Stimulated activated CD8-positive, alpha-beta memory T cell treated with anti-CD3 and anti-CD28 coated beads, Interleukin-7, amount 100 ng/mL, for 4 hours (primary cell): ENCODE measurements around the gene PRKACB.
"Not testable (repeated sequence)": the region's sequence is repeated elsewhere in the genome, so short reads cannot be mapped to it uniquely, and the experiment has no call there.

Source experiments
- DNase-seq, 2 donors: peaks; one replicate each; pipeline ENCODE4 v3.0.0-alpha.2; 2020; ENCODE audit warnings: low read depth in 2 of 2

The PRKACB gene

DNA sequence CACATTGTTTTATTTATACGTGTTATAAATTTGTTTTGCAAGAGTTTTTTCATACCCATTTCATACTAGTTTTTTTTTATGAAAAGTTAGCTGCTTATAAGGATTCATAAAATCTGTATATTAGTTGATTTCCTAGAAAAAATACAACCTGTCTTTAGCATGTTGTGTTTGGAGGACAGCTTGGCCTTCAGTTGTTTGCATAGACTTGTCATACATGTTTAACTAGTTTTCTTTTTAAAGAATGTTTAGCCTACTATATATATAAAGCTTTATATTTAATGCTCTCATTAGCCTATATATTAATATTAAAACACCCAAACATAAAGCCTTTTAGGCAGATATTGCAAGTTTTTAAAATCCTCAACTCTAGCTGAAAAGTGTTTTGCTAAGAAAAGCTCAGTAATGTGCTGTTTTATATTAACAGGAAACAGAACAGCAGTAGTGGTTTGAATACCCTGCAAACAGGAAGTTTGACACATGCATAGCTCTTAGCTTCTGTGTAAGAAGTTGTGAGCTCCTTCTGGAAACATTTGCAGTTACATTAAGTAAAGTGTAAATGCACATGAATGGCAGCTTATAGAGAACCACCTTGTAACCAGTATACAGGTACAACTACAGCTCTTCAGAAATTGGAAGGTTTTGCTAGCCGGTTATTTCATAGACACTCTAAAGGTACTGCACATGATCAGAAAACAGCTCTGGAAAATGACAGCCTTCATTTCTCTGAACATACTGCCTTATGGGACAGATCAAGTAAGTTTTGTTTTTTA lies at the start of gene PRKACB:
Gene PRKACB, plus strand, starts transcription at position 476 of the 770 bp plus-strand sequence. Its CDS starts 91 bp downstream, at position 567.
- DNase-seq = no peak

DNA sequence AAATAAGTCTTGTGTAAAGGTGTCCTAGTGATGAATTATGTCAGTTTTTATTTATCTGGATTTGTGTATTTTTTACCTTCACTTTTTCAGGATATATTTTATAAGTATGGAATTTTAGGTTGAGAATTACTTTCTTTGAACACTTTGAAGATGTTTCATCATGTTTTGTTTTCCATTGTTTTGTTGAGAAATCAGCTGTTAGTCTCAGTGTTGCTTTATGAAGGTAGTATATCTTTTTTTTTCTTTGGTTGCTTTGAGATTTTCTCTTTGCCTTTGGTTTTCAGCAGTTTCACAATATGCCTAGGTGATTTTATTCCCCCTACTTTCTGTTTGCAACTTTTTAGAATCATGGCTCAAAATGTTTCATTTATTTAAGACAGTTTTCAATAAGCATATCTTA lies 48.8 kb upstream of the PRKACB start:
- DNase-seq = no peak

DNA sequence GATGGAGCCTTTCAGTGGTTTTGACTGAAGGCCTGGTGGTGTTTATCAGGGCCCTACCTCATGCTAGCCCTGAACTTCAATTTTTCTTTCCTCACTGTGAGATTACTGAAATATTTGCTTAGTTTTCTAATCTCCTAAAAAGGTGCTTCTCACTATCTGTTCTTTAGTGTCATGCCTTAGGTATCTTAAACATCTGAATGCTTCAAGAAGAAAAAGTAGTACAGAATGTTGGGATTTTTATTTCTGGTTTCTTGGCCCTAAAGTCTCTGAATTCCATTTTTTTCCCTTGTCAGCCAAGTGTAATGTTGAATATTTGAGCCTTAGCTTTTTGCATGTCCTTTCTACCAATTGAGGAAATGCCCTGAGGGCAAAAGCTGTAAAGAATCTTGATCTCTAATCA lies 47.9 kb upstream of the PRKACB start:
- no peak for DNase-seq

DNA sequence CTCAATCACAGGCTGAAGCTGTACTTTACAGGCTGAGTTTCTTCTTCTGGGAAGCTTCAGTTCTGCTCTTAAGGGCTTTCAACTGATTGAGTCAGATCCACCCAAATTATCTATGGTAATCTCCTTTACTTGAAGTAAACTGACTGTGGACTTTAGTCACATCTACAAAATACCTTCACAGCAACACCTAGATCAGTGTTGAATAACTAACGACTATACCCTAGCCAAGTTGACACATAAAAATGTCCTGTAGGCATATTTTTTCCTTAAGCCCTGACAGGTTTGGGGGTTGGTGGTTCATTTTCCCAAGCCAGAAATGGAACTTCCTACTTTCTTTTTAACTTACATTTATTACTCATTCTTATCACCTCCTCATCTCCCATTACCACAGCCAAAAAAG lies 42.9 kb upstream of the PRKACB start:
- no peak for DNase-seq

DNA sequence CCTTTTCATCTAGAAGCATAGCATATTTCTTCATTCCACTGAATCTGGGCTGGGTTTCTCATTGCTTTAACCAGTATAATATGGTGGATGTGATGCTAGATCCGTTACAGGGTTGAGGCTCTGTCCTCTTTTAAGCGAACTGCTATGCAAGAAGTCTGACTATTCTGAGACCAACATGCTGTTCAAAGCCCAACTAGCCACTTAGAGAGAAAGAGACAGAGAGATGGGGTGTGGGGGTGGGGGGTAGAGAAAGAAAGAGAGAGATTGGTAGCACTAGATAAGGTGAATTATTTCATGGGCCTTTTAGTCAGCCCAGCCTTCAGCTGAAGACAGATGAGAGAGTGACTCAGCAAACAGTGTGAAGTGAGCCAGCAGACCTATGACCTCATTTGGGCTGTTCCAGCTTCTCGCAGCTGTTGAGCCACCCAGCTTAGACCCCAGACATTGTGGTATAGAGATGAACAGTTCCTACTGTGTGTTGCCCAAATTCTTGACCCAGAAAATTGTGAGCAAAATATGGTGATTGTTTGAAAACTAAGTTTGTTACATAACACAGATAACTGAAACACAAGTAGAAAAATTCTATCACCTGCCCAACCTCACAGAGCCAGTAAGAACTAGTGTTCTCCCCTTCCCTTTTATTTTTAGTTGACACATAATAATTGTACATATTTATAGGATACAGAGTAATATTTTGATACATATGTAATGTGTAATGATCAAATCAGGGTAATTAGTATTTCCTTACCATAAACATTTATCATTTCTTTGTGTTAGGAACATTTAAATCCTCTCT lies 40.7 kb upstream of the PRKACB start:
- no peak for DNase-seq

DNA sequence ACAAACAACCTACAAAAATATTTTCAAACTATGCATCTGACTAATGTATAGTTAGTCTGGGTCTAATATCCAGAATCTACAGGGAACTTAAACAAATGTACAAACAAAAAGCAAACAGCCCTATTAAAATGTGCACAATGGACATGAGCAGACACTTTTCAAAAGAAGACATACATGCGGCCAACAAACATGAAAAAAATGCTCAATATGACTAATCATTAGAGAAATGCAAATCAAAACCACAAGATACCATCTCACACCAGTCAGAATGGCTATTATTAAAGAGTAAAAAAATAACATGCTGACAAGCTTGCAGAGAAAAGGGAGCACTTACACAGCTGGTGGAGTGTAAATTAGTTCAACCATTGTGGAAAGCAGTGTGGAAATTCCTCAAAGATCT lies 36.5 kb upstream of the PRKACB start:
- not testable (repeated sequence) for DNase-seq

DNA sequence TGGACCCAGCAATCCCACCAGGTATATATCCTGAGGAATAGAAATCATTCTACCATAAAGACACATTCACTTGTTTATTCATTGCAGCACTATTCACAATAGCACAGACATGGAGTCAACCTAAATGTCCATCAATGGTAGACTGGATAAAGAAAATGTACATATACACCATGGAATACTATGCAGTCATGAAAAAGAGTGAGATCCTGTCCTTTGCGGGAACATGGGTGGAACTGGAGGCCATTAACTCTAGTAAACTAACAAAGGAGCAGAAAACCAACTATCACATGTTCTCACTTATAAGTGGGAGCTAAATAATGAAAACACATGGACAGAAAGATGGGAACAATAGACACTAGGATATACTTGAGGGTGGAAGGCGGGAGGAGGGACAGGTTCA lies 36.1 kb upstream of the PRKACB start:
- DNase-seq = no peak

DNA sequence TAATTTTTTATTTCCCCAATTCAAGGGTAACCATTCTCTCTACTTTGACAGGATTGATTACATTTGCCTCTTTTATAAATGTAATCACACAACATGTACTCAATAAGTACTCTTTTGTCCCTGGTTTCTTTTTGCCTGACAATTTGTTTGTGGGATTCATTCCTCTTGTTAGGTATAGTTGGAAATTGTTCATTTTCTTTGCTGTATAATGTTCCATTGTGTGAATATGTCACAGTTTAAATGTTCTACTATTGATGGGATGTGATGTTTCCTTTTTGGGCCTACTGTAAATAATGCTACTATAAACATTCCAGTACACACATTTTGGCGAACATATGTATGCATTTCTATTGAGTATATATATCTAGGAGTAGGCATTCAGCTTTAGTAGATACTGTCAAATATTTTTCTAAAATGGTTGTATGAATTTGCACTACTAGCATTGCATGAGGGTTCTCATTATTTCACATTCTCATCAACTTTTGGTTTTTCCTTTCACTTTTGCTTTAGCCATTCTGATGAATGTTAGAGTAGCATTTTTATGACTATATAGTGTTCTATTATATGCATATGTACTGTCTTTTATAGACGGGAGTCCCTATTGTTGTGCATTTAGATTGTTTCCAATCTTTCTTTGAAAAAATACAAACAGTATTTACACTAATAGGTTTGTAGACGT lies 35.0 kb upstream of the PRKACB start:
- DNase-seq = no peak

DNA sequence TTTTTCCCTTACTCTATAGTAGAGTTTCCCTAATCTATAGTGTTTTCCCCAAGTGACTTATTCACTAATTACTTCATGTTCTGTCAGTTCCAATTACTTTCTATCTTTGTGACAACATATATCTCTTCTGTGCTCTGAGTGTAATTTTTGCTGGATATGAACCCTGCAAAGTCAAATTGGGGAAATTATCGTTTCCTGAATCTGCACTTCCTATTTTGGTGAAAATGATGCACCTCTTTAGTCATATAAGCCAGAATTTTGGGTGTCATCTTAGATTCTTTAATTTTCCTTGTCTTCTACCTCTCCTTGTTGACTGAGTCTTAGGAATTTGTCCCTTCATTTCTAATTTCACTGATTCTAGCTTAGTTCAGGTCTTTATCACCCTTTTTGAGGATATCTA lies 33.4 kb upstream of the PRKACB start:
- DNase-seq = no peak

DNA sequence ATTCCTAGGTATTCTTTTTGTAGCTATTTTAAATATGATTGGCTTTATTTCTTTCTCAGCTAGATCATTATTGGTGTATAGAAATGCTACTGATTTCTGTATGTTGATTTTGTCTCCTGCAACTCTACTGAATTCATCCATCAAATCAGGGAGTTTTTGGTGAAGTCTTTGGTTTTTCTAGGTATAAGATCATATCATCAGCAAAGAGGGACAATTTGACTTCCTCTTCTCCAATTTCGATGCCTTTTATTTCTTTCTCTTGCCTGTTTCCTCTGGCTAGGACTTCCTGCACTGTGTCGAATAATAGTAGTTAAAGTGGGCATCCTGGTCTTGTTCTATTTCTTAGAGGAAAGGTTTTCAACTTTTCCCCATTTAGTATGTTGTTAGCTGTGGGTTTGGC lies 27.5 kb upstream of the PRKACB start:
- no peak for DNase-seq

DNA sequence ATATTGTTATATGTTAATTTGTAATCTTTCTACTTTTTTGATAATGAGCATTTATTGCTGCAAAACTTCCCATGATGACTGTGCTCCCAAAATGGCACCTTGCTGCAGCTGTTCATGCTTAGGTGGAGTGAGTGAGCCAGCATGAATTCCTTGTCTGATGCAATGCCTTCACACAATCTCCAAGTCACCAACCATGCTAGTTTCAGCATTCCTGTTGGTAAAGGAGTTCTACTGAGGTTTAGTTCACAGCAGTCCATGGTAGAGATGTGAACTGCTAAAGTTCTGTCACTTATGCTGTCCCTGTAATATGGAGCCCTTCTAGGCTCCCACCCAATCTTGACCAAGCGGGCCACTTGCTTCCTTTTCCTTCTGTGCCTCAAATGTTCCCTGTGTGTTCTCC lies 26.2 kb upstream of the PRKACB start:
- DNase-seq = no peak

DNA sequence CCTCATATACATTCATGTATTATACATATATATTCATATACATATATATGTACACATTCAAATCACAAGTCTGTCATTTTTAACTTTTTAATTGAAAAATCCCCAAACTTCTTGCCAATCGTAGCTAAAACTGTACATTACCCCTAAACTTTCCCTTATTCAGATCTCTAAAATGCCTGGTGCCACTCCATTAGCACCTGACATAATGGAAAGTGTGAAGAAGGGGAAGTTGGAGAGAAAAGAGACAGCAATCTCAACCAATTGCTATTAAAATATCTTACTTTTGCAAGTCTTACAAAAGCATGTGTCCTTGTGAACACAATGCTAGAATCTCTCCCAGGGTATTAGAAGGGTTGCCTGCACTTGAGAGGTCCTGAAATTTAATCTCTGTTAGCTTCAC lies 22.7 kb upstream of the PRKACB start:
- DNase-seq = no peak

DNA sequence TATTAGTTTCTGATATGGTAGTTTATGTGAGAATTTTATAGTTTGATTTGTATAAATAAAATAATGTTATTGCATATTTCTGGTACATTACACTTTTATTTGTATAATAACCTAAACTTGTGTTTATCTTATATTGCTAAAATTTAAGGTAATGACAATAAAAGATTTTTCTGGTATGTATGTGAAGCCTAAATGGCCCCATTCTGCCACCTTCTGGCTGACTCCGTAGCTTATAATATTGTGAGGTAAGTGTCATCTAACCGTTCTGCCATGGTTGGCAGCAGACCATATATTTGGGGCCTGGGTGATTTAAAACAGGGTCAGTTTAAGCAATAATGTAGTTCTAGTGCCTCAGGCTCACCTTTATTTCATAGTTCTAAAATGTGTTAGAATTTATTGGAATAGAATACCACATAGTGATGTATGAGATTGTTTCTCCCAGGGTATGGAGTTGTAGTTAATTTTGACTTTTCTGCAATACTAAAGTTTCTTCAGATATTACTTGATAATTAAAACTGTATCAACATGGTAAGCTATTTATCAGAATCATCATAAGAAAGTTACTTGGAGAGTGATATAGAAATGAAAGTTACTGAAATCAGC lies 21.2 kb upstream of the PRKACB start:
- peak; percentile 21 to 30 for DNase-seq

DNA sequence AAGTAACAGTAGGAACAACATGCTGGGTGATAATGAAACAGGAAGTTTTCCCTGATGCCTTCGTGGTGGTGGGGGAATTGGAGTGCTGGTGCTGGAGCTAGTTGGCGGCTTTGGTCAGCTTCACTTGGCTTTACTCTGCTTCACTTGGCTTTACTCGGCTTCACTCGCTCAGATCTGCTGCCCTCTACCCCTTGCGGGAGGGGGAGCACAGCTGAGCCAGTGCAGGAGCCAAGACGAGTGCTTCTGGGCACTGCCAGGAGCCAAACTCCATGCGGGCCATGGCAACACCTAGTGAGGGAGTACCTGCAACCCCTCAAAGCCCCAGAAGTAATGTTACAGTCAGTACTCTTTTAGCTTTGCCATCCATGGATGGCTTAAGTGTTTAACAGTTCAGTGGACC lies 10.6 kb upstream of the PRKACB start:
- DNase-seq = no peak

DNA sequence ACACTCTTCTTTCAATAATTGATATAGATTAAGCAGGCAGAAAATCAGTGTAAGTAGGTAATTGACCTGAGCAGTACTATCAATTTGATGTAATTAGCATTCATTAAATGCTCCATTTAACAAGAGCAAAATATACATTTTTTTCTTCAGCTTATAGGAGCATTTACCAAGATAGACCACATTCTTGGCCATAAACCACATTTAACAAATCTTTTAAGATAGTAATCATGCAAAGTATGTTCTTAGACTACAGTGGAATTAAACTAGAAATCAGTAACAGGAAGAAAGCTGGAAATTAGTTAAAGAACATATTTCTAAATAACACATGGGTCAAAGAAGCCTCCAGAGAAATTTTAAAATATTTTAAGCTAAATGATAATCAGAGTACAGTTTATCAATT lies 8.7 kb upstream of the PRKACB start:
- no peak for DNase-seq

DNA sequence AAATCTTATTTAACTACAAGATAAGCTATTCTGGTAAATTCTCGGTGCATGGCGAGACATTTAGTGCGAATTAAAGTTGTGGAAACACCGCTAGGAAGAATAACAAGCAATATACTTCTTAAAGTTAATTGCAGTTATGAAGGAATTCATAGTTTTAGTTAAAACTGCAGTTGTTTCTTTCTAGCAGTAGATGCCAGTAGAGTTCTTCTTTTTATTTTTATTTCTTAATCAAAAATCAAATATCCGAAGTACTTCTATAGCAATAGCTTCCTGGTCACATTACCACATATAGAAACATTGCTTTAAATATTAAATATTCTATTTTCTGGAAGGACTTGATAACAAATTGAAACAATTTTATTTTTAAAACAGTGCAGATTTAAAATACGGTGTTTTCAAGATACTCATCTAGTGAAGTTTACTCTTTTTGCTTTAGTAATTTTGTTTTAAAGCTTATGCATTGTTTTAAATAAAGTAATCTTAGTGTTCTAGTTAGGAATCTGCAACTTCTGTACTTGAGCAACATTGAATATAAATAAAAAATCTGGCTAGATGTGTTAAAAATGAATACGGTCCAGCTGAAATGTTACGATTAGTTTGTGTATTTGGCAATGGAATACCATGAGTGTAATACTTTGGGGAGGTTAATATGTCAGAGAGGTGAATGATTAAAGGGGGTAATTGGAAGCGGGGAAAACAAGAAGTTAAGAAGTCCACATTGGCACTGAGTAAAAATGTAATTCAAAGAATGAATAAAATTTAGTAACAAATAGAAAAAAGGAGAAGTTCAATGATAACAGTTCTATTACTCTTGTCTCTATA lies 2.7 kb upstream of the PRKACB start:
- DNase-seq = no peak

DNA sequence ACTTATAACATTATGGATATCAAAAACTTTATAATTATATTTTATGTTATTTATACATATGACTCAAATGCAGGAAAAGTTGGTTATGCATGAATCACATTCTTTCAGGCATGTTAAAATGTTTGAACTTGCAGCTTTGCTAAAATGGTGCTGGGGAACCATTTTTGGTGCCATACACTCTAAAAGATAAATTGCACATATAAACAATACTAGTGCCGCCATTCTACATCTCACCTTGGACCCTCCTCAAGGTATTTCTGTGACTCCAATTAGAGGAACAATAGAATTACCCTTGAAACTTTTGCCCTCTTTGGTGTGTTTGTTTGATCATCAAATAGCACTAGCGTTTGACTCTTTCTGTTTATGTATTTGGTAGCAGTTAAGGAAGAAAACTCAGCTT lies 997 bp downstream of the PRKACB start:
- DNase-seq = no peak

DNA sequence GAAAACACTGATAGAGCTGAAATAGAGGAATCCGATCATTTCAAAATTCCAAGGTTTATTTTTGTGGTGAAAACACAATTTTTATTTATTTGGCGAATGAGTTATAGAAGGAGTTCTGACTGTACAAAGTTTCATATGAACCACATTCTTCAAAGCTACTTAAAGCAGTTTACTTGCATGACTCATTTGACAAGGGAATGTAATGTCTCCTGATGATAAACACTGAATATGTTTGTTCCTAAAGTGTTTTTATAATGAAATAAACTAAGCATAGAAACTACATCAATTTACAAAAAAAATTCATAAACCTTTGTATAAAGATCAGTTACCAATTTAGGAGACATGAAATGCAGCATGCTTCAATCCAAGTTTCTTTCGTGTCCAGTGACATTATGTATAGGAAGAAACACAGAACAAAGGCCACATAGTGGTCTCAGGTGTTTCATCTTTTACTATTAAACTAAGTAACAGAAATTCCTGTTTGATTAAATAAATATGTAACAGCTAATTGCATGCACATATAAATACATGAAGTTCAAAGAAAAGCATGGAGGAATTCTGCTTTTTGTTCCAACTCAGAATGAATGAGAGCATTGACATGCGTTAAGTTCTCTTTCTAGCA lies 2.5 kb downstream of the PRKACB start:
- no peak for DNase-seq

DNA sequence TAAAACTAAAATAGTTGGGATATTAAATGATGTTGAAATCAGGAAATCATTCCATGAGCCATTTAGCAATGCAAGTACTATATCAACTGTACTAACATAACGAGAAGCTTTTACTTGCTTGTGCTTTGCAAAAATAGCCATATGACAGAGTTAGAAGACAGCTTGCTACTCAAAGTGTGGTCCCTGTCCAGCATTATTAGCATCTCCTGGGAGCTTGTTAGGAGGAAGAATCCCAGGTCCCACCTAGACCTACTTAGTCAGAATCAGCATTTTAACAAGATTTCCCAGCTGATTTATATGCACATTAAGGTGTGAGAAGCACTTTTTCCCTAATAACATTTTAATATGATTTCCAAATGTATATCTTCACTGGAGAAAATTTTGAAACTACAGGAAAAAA lies 4.7 kb downstream of the PRKACB start:
- DNase-seq = no peak

DNA sequence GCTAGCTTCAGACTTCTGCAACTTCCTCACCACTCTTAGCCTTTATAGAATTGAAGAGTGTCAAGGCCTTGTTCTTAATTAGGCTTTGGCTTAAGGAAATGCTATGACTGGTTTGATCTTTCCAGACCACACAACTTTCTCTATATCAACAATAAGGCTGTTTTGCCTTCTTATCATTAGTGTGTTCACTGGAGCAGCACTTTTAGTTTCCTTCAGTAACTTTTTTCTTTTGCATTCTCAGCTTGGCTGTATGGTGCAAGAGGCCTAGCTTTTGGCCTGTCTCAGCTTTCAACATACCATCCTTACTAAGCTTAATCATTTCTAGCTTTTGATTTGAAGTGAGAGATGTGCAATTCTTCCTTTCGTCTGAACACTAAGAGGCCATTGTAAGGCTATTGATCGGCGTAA lies 8.6 kb downstream of the PRKACB start:
- DNase-seq = no peak

DNA sequence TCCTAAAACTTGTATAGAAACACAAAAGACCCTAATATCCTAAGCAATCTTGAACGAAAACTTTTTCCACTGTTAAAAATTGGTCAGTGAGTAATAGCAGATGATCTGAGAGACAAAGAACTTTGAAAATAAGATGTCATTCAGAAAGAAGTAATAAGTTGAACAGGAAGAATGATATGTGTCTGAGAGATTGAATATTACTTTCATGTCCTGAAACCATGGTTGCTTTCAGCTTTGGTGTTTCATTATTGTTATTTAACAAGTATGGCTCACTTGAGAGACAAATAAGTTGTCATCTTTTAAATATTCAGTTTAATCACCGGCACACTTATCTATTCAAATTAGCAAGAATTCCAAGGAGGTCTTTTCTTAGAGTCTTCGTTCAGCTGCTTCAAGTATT lies 11.4 kb downstream of the PRKACB start:
- no peak for DNase-seq
